Renal pelvis (tissue), 12 donors: ENCODE data around the gene LCE2C. TPM values are rescaled to one million over a fixed set of nuclear protein-coding genes. Genes with fewer than 3 reads are reported as not detected.
"Not testable (repeated sequence)": the region's sequence is repeated elsewhere in the genome, so short reads cannot be mapped to it uniquely, and the experiment has no call there.

Experiments
- DNase-seq: peaks from one replicate; pipeline ENCODE4 v3.0.0-alpha.2; 2013
- long read RNA-seq, 16 experiments: transcript quantifications; one replicate each; lab custom pipeline, GENCODE V29; 2026
- polyA plus RNA-seq, 3 donors: library from polyadenylated mRNA; unstranded; fragments of 120-200 nt; gene quantifications; one replicate each; pipeline ENCODE4 v1.2.1, GENCODE V29; 2013; ENCODE audit not compliant: insufficient read length in 3 of 3

LCE2C gene, protein sequence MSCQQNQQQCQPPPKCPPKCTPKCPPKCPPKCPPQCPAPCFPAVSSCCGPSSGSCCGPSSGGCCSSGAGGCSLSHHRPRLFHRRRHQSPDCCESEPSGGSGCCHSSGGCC
- polyA plus RNA-seq, result not detected
- long read RNA-seq, donor 1, result 0 reads
- long read RNA-seq, donor 2, result 0 reads
- long read RNA-seq, donor 3, result 0 reads
- long read RNA-seq, donor 4, result 0 reads
- long read RNA-seq, donor 5, result 0 reads
- long read RNA-seq, donor 6, result 0 reads
- long read RNA-seq, donor 7, result 0 reads
- long read RNA-seq, donor 8, result 0 reads
- long read RNA-seq, donor 9, result 0 reads
- long read RNA-seq, donor 10, result 0 reads
- long read RNA-seq, donor 11, result 0 reads
- long read RNA-seq, donor 12, result 0 reads
- long read RNA-seq, donor 13, result 0 reads
- long read RNA-seq, donor 14, result 0 reads
- long read RNA-seq, donor 15, result 0 reads
- long read RNA-seq, donor 16, result 0 reads

- DNase-seq, result not testable (repeated sequence)
Observed at GRCh38 chr1:152674983-152675382, at the start of gene LCE2C. LCE2C (plus strand) TSS chr1:152675279; CDS start chr1:152676016, 737 bp downstream.

- no peak for DNase-seq
Observed at GRCh38 chr1:152626744-152627143, 48.3 kb upstream of the LCE2C start.

GRCh38 chr1:152630596-152630995, 44.5 kb upstream of the LCE2C start:
- no peak for DNase-seq

DNA sequence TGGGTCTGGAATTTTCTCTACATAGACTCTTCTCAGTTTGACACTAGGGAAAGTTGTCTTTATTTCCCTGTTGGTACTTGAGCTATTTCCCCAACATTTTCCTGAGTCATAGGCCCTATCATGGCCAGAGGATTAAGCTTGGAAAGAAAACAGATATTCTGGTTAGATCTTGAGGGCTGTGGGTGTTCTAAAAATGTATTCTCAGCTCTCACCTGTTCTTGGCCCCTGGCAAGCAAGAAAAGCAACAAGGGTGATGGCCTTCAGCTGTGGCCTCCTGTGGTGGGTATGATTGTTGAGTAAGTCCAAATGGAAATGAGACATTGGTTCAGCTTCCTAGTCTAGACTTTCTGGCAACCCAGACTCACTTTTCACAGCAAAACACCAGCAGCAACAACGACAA, 34.7 kb upstream of the LCE2C start:
- DNase-seq, result no peak

- no peak for DNase-seq
Observed at GRCh38 chr1:152643945-152644344, 31.1 kb upstream of the LCE2C start.

- no peak for DNase-seq
Observed at GRCh38 chr1:152645146-152645545, 29.9 kb upstream of the LCE2C start.

GRCh38 chr1:152646656-152647055, 28.4 kb upstream of the LCE2C start:
- DNase-seq, result no peak

GRCh38 chr1:152654110-152654509, 21.0 kb upstream of the LCE2C start:
- DNase-seq, result peak; percentile 48

DNA sequence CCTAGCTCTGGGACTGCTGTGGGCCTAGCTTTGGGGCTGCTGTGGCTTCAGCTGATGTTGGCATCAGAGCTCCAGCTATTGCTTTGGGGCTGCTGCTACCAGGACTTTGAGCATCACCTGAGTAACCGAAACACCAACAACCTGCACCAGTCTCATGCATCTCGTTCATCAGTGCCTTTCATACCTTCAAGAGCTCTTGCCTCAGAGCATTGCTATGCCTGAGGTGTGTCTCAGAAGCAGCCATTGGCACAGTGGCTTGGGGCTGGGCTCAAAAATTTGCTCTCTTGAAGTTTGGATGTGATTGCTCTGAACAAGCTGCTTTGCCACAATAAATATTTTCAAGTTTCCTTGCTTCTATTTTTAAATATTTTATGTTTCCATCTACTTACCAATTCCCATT, 18.6 kb upstream of the LCE2C start:
- no peak for DNase-seq

DNA sequence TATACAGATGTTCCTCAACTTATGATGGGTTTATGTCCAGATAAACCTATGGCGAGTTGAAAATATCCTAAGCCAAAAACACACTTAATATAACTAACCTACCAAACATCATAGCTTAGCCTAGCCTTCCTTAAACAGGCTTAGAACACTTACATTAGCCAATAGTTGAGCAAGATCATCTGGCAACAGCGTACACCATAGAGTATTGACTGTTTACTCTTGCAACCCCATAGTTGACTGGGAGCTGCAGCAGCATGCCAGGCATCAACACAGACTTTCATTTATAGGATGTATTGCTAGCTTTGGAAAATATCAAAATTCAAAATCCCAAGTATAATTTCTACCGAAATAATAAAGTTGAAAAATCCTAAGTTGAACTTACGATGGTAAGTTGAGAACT, 17.4 kb upstream of the LCE2C start:
- DNase-seq, result no peak

- DNase-seq, result no peak
Observed at GRCh38 chr1:152658649-152659048, 16.4 kb upstream of the LCE2C start.

- DNase-seq, result no peak
Observed at GRCh38 chr1:152663098-152663497, 12.0 kb upstream of the LCE2C start, which contains the start of gene LCE2D. LCE2D (plus strand) TSS chr1:152663380; CDS start chr1:152664106, 726 bp downstream.

GRCh38 chr1:152666171-152666570, 8.9 kb upstream of the LCE2C start:
- not testable (repeated sequence) for DNase-seq

DNA sequence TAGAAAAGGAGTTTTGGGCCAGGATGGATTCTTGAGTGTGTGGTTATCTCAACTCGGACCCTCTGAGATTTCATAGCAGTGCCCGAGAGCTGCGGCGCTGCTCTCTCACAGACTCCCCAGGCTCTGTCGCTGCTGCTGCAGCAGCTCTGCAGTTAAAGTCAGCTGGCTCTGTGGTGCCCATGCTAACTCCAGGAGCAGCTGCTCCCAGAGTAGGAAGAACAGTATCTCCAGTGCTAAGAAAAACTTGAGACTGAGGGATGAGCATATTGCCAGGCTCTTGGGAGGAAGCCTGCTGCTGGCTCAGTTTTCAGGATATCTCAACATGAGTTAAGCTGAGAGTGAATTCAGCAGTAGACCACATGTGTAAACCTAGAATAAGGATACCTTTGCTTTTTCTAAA, 7.4 kb upstream of the LCE2C start:
- no peak for DNase-seq

DNA sequence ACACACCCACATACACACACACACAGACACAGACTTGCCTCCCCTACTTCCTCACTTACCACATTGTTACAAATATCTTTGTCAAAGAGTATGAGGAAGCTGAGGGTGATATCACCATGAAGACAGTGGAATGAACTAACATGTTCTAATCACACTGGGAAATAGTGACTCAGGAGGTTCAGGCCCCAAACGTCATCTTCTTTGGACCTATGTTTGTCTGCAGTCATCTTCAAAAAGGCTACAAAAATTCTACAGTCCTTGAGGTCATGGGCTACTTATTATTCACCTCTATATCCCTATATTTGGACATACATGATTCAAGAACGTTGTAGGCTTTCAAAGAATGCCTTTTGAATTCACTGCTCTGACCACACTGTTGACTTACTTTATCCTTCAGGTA, 2.1 kb upstream of the LCE2C start:
- no peak for DNase-seq

- DNase-seq, result no peak
Observed at GRCh38 chr1:152679459-152679858, 4.4 kb downstream of the LCE2C start.

DNA sequence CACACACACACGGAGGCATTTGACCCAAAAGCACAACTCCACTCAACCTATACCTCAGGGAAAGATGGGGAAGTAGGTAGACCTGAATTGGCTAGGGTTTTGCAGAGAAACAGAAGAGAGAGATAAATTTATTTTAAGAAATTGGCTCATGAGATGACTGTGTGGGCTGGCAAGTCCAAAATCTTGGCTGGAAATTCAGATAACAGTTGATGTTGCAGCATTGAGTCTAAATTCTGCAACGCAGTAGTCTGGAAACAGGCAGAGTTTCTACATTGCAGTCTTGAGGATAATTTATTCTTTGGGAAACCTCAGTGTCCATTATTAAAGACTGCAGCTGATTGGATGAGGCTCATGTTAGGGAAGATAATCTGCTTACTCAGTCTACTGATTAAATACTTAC, 6.5 kb downstream of the LCE2C start:
- DNase-seq, result no peak

DNA sequence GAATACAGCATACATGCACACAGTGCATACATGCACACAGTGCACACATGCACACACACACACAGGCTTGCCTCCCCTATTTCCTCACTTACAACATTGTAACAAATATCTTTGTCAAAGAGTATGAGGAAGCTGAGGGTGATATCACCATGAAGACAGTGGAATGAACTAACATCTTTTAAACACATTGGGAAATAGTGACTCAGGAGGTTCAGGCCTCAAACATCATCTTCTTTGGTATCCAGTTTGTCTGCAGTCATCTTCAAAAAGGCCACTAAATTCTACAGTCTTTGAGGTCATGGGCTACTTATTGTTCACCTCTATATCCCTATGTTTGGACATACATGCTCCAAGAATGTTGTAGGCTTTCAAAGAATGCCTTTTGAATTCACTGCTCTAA, 8.8 kb downstream of the LCE2C start:
- DNase-seq, result no peak

DNA sequence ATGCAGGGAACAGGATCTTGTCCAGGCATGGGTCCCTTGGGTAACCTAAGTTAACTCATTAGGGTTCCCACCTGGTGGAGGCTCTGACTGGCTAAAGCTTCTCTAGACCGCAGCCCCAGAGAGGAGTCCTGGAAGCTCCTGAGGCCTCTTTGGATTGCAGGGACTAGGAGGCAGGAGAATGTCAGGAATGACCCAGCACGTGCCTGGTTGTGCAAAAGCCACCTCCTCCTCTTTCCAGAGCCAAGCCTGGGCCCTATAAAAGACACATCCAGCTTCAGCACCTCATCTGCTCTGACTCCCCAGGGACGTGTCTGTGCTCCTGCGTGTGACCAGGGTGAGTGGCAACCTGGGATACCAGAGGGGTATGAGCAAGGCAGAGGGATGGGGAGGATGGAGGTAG, 10.7 kb downstream of the LCE2C start, which contains the start of gene LCE2B:
Gene LCE2B (plus strand): TSS at position 301 of the 400 bp plus-strand sequence. CDS start 721 bp downstream, outside the sequence.
- DNase-seq, result not testable (repeated sequence)

- DNase-seq, result no peak
Observed at GRCh38 chr1:152697701-152698600, 22.9 kb downstream of the LCE2C start, which contains the start of gene LCE2A. LCE2A (plus strand) TSS chr1:152698345; CDS start chr1:152698902, 557 bp downstream.

GRCh38 chr1:152699746-152700145, 24.7 kb downstream of the LCE2C start:
- DNase-seq, result no peak

DNA sequence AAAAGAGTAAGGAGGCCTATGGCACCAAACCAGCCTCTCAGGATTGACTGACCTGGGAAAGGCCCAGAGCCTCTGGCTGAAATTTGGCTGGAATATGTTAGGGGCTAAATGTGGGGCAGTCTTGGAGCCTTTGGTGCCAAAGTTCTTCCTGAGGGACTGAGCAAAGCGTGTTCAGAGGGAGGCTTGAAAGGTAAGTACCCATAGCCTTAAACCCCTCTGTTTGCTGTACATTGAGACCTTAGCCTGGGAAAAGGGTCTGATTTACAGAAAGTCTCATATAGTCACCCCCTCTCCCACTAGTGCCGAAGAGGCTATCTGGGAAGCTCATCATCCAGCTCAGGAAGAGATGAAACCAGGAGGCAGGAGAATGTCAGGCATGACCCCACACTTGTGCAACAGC, 32.8 kb downstream of the LCE2C start, which contains the start of gene LCE4A:
Gene LCE4A (plus strand): TSS at position 301 of the 400 bp plus-strand sequence. CDS start 916 bp downstream, outside the sequence.
- DNase-seq, result no peak
